ENCODE results near the gene PRDM15.

DNA sequence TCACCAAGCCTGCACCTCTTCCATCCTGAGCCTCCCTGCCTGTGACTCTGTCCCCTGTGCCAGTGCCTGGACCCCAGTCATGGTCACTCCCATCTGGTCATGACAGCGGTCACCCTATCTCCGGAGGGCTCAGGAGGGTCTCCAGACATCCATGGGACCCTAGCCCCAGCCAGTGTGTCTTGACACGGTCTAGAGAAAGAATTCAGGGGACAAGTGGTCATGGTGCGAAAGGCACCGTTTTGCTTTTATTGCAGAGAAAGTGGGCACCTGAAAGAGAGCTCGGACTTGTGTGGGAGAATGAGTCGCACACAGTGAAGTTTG lies 107.6 kb downstream of the PRDM15 start:
- TF ChIP-seq, protein P1, sequence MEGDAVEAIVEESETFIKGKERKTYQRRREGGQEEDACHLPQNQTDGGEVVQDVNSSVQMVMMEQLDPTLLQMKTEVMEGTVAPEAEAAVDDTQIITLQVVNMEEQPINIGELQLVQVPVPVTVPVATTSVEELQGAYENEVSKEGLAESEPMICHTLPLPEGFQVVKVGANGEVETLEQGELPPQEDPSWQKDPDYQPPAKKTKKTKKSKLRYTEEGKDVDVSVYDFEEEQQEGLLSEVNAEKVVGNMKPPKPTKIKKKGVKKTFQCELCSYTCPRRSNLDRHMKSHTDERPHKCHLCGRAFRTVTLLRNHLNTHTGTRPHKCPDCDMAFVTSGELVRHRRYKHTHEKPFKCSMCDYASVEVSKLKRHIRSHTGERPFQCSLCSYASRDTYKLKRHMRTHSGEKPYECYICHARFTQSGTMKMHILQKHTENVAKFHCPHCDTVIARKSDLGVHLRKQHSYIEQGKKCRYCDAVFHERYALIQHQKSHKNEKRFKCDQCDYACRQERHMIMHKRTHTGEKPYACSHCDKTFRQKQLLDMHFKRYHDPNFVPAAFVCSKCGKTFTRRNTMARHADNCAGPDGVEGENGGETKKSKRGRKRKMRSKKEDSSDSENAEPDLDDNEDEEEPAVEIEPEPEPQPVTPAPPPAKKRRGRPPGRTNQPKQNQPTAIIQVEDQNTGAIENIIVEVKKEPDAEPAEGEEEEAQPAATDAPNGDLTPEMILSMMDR (IDR thresholded peaks at IDR 0.05; ENCODE audit: low read depth, low read length, missing input control) = no peak
- TF ChIP-seq, protein P2, sequence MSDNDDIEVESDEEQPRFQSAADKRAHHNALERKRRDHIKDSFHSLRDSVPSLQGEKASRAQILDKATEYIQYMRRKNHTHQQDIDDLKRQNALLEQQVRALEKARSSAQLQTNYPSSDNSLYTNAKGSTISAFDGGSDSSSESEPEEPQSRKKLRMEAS (IDR thresholded peaks at IDR 0.05) = no peak
- TF ChIP-seq, protein P3, sequence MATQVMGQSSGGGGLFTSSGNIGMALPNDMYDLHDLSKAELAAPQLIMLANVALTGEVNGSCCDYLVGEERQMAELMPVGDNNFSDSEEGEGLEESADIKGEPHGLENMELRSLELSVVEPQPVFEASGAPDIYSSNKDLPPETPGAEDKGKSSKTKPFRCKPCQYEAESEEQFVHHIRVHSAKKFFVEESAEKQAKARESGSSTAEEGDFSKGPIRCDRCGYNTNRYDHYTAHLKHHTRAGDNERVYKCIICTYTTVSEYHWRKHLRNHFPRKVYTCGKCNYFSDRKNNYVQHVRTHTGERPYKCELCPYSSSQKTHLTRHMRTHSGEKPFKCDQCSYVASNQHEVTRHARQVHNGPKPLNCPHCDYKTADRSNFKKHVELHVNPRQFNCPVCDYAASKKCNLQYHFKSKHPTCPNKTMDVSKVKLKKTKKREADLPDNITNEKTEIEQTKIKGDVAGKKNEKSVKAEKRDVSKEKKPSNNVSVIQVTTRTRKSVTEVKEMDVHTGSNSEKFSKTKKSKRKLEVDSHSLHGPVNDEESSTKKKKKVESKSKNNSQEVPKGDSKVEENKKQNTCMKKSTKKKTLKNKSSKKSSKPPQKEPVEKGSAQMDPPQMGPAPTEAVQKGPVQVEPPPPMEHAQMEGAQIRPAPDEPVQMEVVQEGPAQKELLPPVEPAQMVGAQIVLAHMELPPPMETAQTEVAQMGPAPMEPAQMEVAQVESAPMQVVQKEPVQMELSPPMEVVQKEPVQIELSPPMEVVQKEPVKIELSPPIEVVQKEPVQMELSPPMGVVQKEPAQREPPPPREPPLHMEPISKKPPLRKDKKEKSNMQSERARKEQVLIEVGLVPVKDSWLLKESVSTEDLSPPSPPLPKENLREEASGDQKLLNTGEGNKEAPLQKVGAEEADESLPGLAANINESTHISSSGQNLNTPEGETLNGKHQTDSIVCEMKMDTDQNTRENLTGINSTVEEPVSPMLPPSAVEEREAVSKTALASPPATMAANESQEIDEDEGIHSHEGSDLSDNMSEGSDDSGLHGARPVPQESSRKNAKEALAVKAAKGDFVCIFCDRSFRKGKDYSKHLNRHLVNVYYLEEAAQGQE (IDR thresholded peaks at IDR 0.05) = no peak
- TF ChIP-seq, protein P4, sequence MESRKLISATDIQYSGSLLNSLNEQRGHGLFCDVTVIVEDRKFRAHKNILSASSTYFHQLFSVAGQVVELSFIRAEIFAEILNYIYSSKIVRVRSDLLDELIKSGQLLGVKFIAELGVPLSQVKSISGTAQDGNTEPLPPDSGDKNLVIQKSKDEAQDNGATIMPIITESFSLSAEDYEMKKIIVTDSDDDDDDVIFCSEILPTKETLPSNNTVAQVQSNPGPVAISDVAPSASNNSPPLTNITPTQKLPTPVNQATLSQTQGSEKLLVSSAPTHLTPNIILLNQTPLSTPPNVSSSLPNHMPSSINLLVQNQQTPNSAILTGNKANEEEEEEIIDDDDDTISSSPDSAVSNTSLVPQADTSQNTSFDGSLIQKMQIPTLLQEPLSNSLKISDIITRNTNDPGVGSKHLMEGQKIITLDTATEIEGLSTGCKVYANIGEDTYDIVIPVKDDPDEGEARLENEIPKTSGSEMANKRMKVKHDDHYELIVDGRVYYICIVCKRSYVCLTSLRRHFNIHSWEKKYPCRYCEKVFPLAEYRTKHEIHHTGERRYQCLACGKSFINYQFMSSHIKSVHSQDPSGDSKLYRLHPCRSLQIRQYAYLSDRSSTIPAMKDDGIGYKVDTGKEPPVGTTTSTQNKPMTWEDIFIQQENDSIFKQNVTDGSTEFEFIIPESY (IDR thresholded peaks at IDR 0.05) = no peak
- no peak for TF ChIP-seq FOXA1 (IDR thresholded peaks at IDR 0.05)
- no peak for TF ChIP-seq RAD21 (IDR thresholded peaks at IDR 0.05)
- no peak for TF ChIP-seq TAF1 (conservative IDR thresholded peaks at IDR 0.05)
- no peak for TF ChIP-seq YY1 (IDR thresholded peaks at IDR 0.05)
- TF ChIP-seq FOXA2 (IDR thresholded peaks at IDR 0.05) = no peak
- TF ChIP-seq GABPA (IDR thresholded peaks at IDR 0.05 in 1 of 2, conservative IDR thresholded peaks at IDR 0.05 in 1 of 2) = no peak
- TF ChIP-seq EGR1 (IDR thresholded peaks at IDR 0.05; ENCODE audit: low read depth in 2 of 2) = no peak
- TF ChIP-seq, protein P5, sequence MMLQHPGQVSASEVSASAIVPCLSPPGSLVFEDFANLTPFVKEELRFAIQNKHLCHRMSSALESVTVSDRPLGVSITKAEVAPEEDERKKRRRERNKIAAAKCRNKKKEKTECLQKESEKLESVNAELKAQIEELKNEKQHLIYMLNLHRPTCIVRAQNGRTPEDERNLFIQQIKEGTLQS (IDR thresholded peaks at IDR 0.05) = no peak

Data from liver (tissue), 3 donors.